ENCODE data around the gene NCDN.

Gene NCDN

GRCh38 chr1:35599411-35599810, 41.8 kb downstream of the NCDN start:
- no peak overlapping the region for H3K4me3 ChIP-seq (replicated peaks; ENCODE audit: low read depth, low read length)
- DNase-seq (ENCODE audit: low read depth), result no peak
- TF ChIP-seq, protein P1, sequence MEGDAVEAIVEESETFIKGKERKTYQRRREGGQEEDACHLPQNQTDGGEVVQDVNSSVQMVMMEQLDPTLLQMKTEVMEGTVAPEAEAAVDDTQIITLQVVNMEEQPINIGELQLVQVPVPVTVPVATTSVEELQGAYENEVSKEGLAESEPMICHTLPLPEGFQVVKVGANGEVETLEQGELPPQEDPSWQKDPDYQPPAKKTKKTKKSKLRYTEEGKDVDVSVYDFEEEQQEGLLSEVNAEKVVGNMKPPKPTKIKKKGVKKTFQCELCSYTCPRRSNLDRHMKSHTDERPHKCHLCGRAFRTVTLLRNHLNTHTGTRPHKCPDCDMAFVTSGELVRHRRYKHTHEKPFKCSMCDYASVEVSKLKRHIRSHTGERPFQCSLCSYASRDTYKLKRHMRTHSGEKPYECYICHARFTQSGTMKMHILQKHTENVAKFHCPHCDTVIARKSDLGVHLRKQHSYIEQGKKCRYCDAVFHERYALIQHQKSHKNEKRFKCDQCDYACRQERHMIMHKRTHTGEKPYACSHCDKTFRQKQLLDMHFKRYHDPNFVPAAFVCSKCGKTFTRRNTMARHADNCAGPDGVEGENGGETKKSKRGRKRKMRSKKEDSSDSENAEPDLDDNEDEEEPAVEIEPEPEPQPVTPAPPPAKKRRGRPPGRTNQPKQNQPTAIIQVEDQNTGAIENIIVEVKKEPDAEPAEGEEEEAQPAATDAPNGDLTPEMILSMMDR (IDR thresholded peaks at IDR 0.05; ENCODE audit: low read length, missing control alignments), result no peak

DNA sequence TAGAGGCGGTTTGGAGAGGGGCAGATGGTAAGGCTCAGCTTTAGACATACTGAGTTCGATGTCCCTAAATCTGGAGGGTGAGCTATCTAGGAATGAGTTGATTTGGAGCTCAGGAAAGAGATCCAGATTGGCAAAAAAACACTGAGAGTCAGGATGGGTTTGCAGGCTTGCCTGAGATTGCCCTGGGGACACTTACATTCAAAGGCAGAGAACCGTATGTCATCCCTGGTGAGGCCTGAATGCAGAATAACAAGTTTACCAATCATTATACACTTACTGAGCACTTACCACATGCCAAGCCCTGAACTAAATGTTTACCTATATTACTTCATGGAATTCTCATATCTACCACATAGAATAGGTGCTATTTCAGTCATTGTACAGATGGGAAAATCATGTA, 43.0 kb downstream of the NCDN start:
- no peak for DNase-seq (ENCODE audit: low read depth)
- no peak overlapping the region for H3K4me3 ChIP-seq (replicated peaks; ENCODE audit: low read depth, low read length)
- TF ChIP-seq, protein P1 (IDR thresholded peaks at IDR 0.05; ENCODE audit: low read length, missing control alignments), result no peak

DNA sequence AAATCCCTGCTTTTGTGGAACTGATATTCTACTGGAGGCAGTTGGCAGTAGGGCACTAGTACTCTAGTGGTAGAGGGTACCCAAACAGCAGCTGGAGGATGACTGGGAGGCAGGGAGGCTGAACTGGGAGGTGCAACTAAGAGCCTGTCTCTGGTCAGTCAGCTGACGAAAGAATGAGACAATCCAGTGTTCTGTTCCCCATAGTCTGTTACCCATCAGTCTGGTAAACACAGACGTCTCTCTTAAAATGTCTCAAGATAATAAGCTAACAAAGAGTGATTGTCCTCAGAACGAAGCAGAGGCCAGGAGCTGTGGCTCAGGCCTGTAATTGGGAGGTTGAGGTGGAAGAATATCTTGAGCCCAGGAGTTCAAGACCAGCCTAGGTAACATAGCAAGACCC, 45.9 kb downstream of the NCDN start:
- TF ChIP-seq, protein P1 (IDR thresholded peaks at IDR 0.05; ENCODE audit: low read length, missing control alignments), result no peak
- peak; percentile 16 for DNase-seq (ENCODE audit: low read depth)

DNA sequence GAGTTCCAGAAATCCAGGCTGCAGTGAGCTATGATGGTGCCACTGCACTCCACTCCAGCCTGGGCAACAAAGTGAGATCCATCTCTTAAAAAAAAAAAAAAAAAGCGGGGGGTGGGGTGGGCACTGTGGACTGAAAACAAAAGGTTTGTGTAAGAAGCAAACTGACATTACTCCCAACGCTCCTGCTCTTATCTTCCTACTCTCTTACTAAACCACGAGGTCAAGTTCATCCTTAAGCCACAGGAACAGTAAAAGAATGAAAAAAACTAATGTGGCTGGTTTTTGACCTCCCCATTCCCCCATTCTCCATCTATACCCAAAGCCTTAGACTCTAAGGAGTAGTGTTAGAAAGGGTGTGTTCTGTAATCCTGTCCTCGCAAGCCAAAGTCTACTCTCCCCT, 46.3 kb downstream of the NCDN start:
- TF ChIP-seq, protein P1 (IDR thresholded peaks at IDR 0.05; ENCODE audit: low read length, missing control alignments), result no peak
- no peak overlapping the region for H3K4me3 ChIP-seq (replicated peaks; ENCODE audit: low read depth, low read length)
- DNase-seq (ENCODE audit: low read depth), result peak; percentile 34

More for the DNA sequence above, 45.9 kb downstream of the NCDN start:
- H3K4me3 ChIP-seq (replicated peaks; ENCODE audit: low read depth, low read length), result no peak overlapping the region

DNA sequence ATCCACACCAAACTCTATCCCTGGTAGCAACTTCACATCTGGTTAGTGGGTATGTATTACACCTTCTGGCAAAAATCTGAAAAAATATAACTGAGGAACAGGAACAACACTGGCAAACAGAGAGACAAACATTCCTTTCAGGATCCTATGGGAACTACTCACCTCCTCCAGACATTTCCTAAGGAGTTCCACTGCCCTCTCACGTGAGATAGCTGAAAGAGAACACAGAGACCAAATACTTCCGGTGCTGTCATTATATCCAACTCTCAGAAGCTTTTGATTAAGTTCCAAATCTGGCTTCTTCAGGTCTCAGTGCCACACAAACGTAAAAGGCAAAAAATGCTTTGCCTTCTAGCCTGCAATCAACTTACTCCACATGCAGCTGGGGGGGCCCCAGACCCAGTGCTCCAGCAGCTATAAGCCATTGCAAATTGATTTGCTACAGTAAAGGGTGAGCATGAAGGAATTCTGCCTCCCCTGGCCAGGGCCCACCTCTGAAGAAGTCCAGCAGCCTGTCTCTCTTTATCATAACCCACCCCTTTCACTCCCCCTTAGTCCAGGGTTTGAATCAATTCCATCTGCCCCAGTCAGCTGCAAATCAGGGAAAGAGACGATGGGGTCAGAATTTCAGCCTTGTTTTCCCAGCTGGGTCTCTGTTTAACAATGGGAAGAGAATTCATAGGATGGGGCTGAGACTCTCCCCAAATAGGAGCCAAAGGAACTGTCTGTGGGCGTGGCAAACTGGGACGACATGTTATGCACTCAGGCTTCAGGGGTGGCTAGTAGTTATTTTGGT, 47.7 kb downstream of the NCDN start:
- peak; percentile 54 for DNase-seq (ENCODE audit: low read depth)
- no peak overlapping the region for H3K4me3 ChIP-seq (replicated peaks; ENCODE audit: low read depth, low read length)
- TF ChIP-seq, protein P1 (IDR thresholded peaks at IDR 0.05; ENCODE audit: low read length, missing control alignments), result no peak

GRCh38 chr1:35605867-35606182, 48.2 kb downstream of the NCDN start:
- peak; percentile 20 for DNase-seq (ENCODE audit: low read depth)
- TF ChIP-seq, protein P1 (IDR thresholded peaks at IDR 0.05; ENCODE audit: low read length, missing control alignments), result no peak
- H3K4me3 ChIP-seq (replicated peaks; ENCODE audit: low read depth, low read length), result no peak overlapping the region

DNA sequence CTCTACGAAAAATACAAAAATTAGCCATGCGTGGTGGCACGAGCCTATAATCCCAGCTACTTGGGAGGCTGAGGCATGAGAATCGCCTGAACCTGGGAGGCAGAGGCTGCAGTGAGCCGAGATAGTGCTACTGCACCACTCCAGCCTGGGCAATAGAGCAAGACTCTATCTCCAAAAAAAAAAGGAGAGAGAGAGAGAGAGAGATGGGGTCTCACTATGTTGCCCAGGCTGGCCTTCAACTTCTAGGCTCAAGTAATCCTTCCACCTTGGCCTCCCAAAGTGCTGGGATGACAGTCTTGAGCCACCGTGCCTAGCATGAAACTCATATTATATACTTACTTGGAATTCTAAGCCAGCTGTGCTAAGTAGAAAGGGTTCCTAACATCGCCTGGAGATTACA, 54.1 kb downstream of the NCDN start:
- H3K4me3 ChIP-seq (replicated peaks; ENCODE audit: low read depth, low read length), result no peak overlapping the region
- DNase-seq (ENCODE audit: low read depth), result no peak
- TF ChIP-seq, protein P1 (IDR thresholded peaks at IDR 0.05; ENCODE audit: low read length, missing control alignments), result no peak
